ENCODE results near the gene NEFH.

DNA sequence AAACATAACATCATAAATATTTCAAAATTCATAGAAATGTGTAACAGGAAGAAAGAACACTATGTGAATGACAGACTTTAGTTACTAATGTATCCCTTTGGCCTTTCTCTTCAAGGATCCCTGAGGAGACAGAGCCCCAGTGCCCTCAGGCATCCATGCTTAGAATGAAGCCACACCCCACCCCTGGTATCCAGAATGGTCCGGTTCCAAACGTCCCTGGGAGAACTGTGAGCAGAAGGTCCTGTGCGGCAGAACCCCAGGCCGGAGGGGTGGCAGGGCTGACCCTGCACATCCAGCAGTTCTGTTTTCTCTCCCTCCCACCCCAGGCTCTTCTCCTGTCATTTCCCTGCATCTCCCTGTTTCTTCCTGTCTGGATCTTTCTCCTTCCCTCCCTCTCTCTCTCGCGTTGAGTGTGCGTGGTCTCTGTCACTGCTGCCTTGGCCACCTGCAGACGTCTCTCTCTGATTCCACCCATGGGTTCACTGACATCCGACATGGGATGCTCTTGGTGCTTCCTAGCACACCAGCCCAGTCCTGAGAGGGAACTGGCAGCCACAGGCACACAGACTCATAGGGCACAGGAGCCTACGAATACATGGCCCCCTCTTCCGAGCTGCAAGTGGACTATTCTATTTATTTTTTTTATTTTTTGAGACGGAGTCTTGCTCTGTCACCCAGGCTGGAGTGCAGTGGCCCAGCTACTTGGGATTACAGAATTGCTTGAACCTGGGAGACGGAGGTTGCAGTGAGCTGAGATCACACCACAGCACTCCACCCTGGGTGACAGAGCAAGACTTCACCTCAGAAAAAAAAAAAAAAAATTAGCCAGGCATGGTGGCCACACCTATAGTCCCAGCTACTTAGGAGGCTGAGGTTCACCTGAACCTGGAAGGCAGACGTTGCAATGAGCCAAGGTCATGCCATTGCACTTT, 35.9 kb upstream of the NEFH start:
- TF ChIP-seq POLR2A (IDR thresholded peaks at IDR 0.05; ENCODE audit: low read length) (no peak), EP300 (IDR thresholded peaks at IDR 0.05) (no peak), MYC (IDR thresholded peaks at IDR 0.05; ENCODE audit: borderline replicate concordance, low read length) (no peak), NR3C1 (IDR thresholded peaks at IDR 0.05) (no peak), RFX5 (IDR thresholded peaks at IDR 0.05) (no peak), KDM5A (IDR thresholded peaks at IDR 0.05) (no peak), HOXB5 (CRISPR knock-in tag; IDR thresholded peaks at IDR 0.05) (no peak), CEBPB (IDR thresholded peaks at IDR 0.05) (no peak), NFE2L2 (conservative IDR thresholded peaks at IDR 0.05; ENCODE audit: low read length) (no peak), JUN (IDR thresholded peaks at IDR 0.05) (no peak)
- TF ChIP-seq, protein P1, sequence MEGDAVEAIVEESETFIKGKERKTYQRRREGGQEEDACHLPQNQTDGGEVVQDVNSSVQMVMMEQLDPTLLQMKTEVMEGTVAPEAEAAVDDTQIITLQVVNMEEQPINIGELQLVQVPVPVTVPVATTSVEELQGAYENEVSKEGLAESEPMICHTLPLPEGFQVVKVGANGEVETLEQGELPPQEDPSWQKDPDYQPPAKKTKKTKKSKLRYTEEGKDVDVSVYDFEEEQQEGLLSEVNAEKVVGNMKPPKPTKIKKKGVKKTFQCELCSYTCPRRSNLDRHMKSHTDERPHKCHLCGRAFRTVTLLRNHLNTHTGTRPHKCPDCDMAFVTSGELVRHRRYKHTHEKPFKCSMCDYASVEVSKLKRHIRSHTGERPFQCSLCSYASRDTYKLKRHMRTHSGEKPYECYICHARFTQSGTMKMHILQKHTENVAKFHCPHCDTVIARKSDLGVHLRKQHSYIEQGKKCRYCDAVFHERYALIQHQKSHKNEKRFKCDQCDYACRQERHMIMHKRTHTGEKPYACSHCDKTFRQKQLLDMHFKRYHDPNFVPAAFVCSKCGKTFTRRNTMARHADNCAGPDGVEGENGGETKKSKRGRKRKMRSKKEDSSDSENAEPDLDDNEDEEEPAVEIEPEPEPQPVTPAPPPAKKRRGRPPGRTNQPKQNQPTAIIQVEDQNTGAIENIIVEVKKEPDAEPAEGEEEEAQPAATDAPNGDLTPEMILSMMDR (IDR thresholded peaks at IDR 0.05): no peak
- TF ChIP-seq, protein P2, sequence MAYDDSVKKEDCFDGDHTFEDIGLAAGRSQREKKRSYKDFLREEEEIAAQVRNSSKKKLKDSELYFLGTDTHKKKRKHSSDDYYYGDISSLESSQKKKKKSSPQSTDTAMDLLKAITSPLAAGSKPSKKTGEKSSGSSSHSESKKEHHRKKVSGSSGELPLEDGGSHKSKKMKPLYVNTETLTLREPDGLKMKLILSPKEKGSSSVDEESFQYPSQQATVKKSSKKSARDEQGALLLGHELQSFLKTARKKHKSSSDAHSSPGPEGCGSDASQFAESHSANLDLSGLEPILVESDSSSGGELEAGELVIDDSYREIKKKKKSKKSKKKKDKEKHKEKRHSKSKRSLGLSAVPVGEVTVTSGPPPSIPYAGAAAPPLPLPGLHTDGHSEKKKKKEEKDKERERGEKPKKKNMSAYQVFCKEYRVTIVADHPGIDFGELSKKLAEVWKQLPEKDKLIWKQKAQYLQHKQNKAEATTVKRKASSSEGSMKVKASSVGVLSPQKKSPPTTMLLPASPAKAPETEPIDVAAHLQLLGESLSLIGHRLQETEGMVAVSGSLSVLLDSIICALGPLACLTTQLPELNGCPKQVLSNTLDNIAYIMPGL (CRISPR knock-in tag; IDR thresholded peaks at IDR 0.05; ENCODE audit: borderline replicate concordance): no peak
- TF ChIP-seq, protein P3, sequence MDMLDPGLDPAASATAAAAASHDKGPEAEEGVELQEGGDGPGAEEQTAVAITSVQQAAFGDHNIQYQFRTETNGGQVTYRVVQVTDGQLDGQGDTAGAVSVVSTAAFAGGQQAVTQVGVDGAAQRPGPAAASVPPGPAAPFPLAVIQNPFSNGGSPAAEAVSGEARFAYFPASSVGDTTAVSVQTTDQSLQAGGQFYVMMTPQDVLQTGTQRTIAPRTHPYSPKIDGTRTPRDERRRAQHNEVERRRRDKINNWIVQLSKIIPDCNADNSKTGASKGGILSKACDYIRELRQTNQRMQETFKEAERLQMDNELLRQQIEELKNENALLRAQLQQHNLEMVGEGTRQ (IDR thresholded peaks at IDR 0.05): no peak

Data from A549 (cell line).